Calu3 (cell line): ENCODE results near the gene GRPR. TPM values are rescaled to one million over a fixed set of nuclear protein-coding genes. Genes with fewer than 3 reads are reported as not detected.
"Not testable (repeated sequence)": the region's sequence is repeated elsewhere in the genome, so short reads cannot be mapped to it uniquely, and the experiment has no call there.

Experiments
- BruUV-seq: library from RNA; stranded (reverse); fragments of 400-500 nt; replicated peaks from 2 replicates; lab custom pipeline; 2021; lab: Mats Ljungman, UMichigan
- CTCF ChIA-PET: fragments of 300-600 bp; sonication (Branson Sonifier 250); formaldehyde crosslinking; loops from one replicate; lab custom pipeline; 2022; ENCODE audit warnings: antibody characterized with exemption; lab: Charles Lee
- DNase-seq: peaks from one replicate; pipeline ENCODE4 v3.0.0; 2022
- H3K27ac Mint-ChIP-seq: one replicate; pipeline ENCODE4 v1.8.0; 2022; ENCODE audit warnings: mixed read lengths; ENCODE audit not compliant: unreplicated experiment
- H3K27me3 Mint-ChIP-seq: one replicate; pipeline ENCODE4 v1.8.0; 2022; ENCODE audit warnings: mixed read lengths; ENCODE audit not compliant: unreplicated experiment
- H3K36me3 Mint-ChIP-seq: one replicate; pipeline ENCODE4 v1.8.0; 2022; ENCODE audit warnings: mild to moderate bottlenecking, moderate library complexity, mixed read lengths; ENCODE audit not compliant: insufficient read depth, unreplicated experiment
- H3K4me1 Mint-ChIP-seq: one replicate; pipeline ENCODE4 v1.8.0; 2022; ENCODE audit warnings: mild to moderate bottlenecking, low read depth, mixed read lengths; ENCODE audit not compliant: unreplicated experiment
- H3K4me3 Mint-ChIP-seq: one replicate; pipeline ENCODE4 v1.8.0; 2022; ENCODE audit warnings: mild to moderate bottlenecking, low read depth, moderate library complexity, mixed read lengths; ENCODE audit not compliant: unreplicated experiment
- H3K9me3 Mint-ChIP-seq: one replicate; pipeline ENCODE4 v1.8.0; 2022; ENCODE audit warnings: low read depth, mixed read lengths; ENCODE audit not compliant: unreplicated experiment
- CTCF ChIP-seq: fragments of 200-600 bp; IDR thresholded peaks from one replicate; pipeline ENCODE4 v1.8.0; 2022; ENCODE audit warnings: antibody characterized with exemption; ENCODE audit not compliant: unreplicated experiment
- intact Hi-C: fragments of 100-400 bp; cut with micrococcal nuclease; formaldehyde crosslinking; loops from one replicate; pipeline ENCODE4 v1.10.0; 2022; ENCODE audit not compliant: unreplicated experiment
- total RNA-seq: library from RNA; stranded (reverse); gene quantifications from 2 replicates; pipeline ENCODE4 v1.2.3, GENCODE V29; 2022

Gene GRPR
- total RNA-seq, 1 experiment from 2014 or later = 0.85 TPM

DNA sequence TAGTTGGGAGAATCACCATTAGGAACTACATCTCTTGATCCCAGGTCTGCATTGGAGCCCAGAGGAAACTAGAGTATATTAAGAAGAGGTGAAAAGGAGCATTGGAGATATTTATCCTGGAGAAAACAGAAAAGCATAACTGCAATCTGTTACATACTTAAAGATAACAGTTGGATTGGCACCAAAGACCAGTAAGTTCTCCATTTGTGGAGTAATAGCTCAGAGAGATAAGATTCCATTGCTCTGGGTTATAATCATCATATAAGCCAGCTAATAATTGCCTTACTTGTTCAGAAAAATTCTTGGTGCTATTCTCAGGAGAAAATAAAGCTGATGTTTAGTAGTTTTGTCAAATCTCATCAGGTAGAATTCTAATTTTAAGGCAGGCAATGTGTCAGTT lies 20.6 kb downstream of the GRPR start:
- Mint-ChIP-seq H3K4me3 (no peak overlapping the region), H3K9me3 (peaks cover 2% of the 10 kb centered on the region), H3K27ac (no peak overlapping the region), H3K36me3 (no peaks in the 10 kb centered on the region), H3K27me3 (peaks cover 9% of the 10 kb centered on the region), H3K4me1 (peaks cover 13% of the 10 kb centered on the region)
- BruUV-seq = no TSS peak
- TF ChIP-seq CTCF = no peak
- DNase-seq = no peak
- CTCF ChIA-PET = interaction anchor here (0.9 kb wide), 1 partner anchor 331 kb away, joined by 3 read pairs; no protein-coding TSS in a partner anchor
- intact Hi-C loops = no loop called here

GRCh38 chrX:16144420-16144819 lies 21.1 kb downstream of the GRPR start:
- intact Hi-C loops = no loop called here
- Mint-ChIP-seq H3K27ac (no peak overlapping the region), H3K36me3 (no peaks in the 10 kb centered on the region), H3K4me3 (no peak overlapping the region), H3K27me3 (peaks cover 9% of the 10 kb centered on the region), H3K4me1 (peaks cover 18% of the 10 kb centered on the region), H3K9me3 (peaks cover 2% of the 10 kb centered on the region)
- CTCF ChIA-PET = no interaction called here
- no peak for DNase-seq
- no peak for TF ChIP-seq CTCF
- BruUV-seq = no TSS peak

DNA sequence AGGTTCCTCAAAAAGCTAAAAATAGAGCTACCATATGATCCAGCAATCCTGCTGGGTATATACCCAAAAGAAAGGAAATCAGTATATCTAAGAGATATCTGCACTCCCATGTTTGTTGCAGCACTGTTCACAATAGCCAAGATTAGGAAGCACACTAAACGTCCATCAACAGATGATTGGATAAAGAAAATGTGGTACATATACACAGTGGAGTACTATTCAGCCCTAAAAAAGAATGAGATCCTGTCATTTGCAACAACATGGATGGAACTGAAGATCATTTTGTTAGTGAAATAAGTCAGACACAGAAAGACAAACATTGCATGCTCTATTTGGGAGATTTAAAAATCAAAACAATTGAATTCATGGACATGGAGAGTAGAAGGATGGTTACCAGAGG lies 21.7 kb downstream of the GRPR start:
- H3K4me3 Mint-ChIP-seq, H3K27me3 Mint-ChIP-seq, intact Hi-C loops, H3K36me3 Mint-ChIP-seq, H3K9me3 Mint-ChIP-seq, DNase-seq, BruUV-seq, H3K27ac Mint-ChIP-seq: not testable (repeated sequence)
- H3K4me1 Mint-ChIP-seq = peaks cover 20% of the 10 kb centered on the region
- CTCF ChIA-PET = interaction anchor here (0.6 kb wide), 1 partner anchor 35 kb away, joined by 4 read pairs; no protein-coding TSS in a partner anchor

DNA sequence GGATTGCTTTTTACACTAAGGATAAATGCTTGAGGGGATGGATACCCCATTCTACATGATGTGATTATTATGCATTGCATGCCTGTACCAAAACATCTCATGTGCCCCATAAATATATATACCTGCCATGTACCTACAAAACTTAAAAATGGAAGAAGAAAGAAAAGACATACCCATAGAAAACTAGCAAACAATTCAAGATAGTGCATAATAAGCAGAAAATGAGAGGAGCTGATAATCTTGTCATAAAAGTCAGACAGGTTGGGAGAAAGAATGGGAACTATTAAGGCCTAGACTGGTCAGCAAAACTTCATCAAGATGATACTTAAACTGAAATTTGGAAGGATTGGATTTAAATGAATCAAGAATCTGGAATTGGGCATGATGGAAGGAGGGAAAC lies 22.3 kb downstream of the GRPR start:
- intact Hi-C loops = no loop called here
- Mint-ChIP-seq H3K27me3 (peaks cover 9% of the 10 kb centered on the region), H3K4me1 (peaks cover 19% of the 10 kb centered on the region), H3K9me3 (peaks cover 2% of the 10 kb centered on the region), H3K4me3 (no peak overlapping the region), H3K27ac (no peak overlapping the region), H3K36me3 (no peaks in the 10 kb centered on the region)
- no peak for TF ChIP-seq CTCF
- BruUV-seq = no TSS peak
- no peak for DNase-seq
- CTCF ChIA-PET = no interaction called here

DNA sequence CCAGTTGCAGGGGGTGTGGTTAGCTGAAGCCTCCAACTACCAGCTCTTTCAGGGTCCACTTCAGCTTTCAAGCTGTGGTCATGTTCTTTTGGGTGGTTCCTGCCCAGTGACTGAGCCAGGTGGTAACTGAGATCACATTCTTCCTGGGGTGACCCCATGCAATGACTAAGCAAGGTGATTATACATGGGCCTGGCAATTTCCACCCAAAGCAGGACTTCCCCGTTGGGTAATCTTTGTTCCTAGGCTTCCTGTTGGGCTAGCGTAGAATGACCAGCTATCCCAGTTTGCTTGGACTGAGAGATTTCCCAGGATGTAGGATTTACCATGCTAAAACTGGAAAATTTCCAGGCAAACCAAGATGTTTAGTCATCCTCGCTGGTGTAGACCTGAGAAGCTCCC lies 25.5 kb downstream of the GRPR start:
- intact Hi-C loops = no loop called here
- Mint-ChIP-seq H3K27ac (no peak overlapping the region), H3K9me3 (peaks cover 2% of the 10 kb centered on the region), H3K27me3 (peaks cover 1% of the 10 kb centered on the region), H3K4me1 (peaks cover 9% of the 10 kb centered on the region), H3K4me3 (no peak overlapping the region), H3K36me3 (no peaks in the 10 kb centered on the region)
- BruUV-seq = no TSS peak
- CTCF ChIA-PET = no interaction called here
- DNase-seq = peak; percentile 2
- TF ChIP-seq CTCF = no peak
